ENCODE measurements around the gene B3GALT5. TPM values are rescaled to one million over a fixed set of nuclear protein-coding genes. Genes with fewer than 3 reads are reported as not detected.

The B3GALT5 gene
- total RNA-seq, 1 donor from 2014 or later = not detected

DNA sequence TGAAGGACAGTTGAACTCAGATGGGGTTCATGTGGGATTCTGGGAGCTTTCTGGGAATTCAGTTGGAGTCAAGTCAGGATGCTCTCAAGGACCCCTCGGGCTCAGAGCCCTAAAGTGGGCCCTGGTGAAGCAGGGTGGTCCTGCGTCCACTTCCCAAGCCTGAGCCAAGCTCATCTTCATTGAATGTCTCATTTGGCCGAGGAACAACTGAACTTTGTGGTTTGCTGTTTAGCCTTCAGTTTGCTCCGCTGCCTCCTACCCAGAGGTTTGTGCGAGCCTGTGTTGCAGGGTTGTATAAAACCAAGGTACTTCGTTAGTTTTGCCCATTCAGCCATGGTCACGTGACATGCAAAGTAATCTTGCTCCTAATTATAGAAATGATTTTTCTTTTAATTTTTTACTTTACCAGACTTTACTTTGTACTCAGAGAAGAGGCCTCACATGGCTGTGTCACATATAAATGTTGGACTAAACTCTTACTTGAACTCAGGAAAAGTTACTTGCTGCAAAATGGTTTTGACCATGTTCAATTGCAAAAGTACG lies 49.7 kb downstream of the B3GALT5 start:
- TF ChIP-seq, protein P1, sequence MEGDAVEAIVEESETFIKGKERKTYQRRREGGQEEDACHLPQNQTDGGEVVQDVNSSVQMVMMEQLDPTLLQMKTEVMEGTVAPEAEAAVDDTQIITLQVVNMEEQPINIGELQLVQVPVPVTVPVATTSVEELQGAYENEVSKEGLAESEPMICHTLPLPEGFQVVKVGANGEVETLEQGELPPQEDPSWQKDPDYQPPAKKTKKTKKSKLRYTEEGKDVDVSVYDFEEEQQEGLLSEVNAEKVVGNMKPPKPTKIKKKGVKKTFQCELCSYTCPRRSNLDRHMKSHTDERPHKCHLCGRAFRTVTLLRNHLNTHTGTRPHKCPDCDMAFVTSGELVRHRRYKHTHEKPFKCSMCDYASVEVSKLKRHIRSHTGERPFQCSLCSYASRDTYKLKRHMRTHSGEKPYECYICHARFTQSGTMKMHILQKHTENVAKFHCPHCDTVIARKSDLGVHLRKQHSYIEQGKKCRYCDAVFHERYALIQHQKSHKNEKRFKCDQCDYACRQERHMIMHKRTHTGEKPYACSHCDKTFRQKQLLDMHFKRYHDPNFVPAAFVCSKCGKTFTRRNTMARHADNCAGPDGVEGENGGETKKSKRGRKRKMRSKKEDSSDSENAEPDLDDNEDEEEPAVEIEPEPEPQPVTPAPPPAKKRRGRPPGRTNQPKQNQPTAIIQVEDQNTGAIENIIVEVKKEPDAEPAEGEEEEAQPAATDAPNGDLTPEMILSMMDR (IDR thresholded peaks at IDR 0.05) = no peak
- DNase-seq (ENCODE audit: low spot score) = no peak
- H3K4me3 Mint-ChIP-seq (ENCODE audit: unreplicated experiment) = no peak overlapping the region
- H3K27me3 Mint-ChIP-seq (ENCODE audit: low read depth) = peaks cover 9% of the 10 kb centered on the region
- H3K4me1 Mint-ChIP-seq (ENCODE audit: low read depth) = peaks cover 9% of the 10 kb centered on the region
- H3K27ac Mint-ChIP-seq (ENCODE audit: unreplicated experiment) = no peak overlapping the region
- H3K9me3 Mint-ChIP-seq (ENCODE audit: low read depth) = peaks cover 2% of the 10 kb centered on the region
- H3K36me3 Mint-ChIP-seq (ENCODE audit: low read depth) = peaks cover 2% of the 10 kb centered on the region

DNA sequence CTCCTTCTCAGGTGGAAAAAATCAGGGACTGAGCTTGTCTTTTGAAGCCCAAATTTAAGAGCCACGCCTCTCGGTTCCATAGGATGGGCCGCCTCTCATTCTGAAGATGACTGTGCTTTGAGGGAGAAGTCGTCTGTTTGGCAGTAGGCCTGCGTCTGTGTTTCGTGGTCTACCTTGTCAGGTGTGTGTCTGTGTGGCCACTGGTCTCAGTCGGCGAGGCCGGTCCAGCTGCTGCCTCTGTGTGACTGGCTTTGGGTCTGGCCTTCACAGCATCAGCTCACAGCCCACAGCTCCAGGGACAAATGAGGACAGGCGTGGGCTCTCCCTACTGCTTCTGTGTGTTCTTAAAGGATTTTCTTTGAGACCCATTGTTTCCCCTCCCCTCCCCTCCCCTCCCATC lies 50.3 kb downstream of the B3GALT5 start:
- Mint-ChIP-seq H3K27ac (ENCODE audit: unreplicated experiment) (no peak overlapping the region), H3K36me3 (ENCODE audit: low read depth) (peaks cover 2% of the 10 kb centered on the region), H3K9me3 (ENCODE audit: low read depth) (peaks cover 2% of the 10 kb centered on the region), H3K27me3 (ENCODE audit: low read depth) (peaks cover 9% of the 10 kb centered on the region), H3K4me1 (ENCODE audit: low read depth) (peaks cover 9% of the 10 kb centered on the region), H3K4me3 (ENCODE audit: unreplicated experiment) (no peak overlapping the region)
- DNase-seq (ENCODE audit: low spot score) = no peak
- TF ChIP-seq, protein P1 (IDR thresholded peaks at IDR 0.05) = no peak

DNA sequence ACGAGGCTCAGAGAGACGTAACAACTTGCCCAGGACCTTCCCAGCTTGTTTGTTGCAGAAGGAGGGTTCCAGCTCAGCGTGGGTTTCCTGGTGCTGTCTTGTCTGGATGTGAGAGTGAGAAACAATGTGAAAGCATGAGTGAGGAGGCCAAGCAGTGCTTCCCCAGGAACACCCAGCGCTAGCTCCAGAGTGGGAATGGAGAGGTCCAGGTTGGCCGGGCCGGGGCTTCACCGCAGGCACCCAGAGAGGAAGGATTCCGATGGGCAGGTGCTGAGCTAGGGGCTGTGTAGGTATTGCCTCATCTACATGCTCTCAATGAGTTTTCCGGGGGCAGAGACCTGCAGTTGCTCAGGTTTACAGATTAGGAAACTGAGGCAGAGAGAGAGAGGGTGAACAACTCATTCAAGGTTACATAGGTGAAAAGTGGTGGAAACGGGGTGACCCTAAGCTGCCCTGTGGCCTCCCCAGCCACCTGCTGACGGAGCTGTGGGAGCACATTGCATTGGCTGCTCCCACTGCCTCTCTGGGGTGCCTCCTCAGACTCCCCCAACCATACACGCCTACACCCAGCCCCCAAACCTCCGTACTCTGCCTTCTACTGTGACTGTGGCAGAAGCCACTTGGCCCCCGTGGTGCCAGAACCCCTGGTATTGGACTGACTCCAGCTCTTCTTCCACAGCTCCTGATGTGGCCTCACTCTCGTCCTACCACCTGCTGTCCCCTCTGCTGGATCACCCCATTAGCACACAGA lies 51.2 kb downstream of the B3GALT5 start:
- TF ChIP-seq, protein P1 (IDR thresholded peaks at IDR 0.05) = no peak
- Mint-ChIP-seq H3K4me1 (ENCODE audit: low read depth) (peaks cover 9% of the 10 kb centered on the region), H3K27ac (ENCODE audit: unreplicated experiment) (no peak overlapping the region), H3K36me3 (ENCODE audit: low read depth) (peaks cover 2% of the 10 kb centered on the region), H3K4me3 (ENCODE audit: unreplicated experiment) (no peak overlapping the region), H3K27me3 (ENCODE audit: low read depth) (peaks cover 9% of the 10 kb centered on the region), H3K9me3 (ENCODE audit: low read depth) (peaks cover 2% of the 10 kb centered on the region)
- DNase-seq (ENCODE audit: low spot score) = no peak

DNA sequence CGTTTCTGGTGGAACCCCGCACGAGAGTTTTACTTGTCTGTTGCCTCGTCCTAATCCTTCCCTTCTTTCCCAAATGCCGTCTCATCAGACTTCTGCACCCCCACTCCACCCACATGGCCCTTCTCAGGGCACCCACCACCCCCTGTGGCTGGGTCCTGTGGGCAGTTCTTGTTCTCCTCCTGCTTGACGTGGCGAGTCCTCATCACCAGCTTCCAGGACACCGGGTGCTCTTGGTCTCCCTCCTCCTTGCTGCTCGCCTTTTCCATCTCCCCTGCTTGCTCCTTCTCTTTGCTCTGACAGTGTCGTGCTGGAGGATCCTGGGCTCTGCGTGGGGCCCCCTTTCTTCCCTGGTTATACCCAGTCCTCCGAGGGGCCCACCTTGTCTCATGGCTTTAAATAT lies 51.8 kb downstream of the B3GALT5 start:
- Mint-ChIP-seq H3K9me3 (ENCODE audit: low read depth) (peaks cover 2% of the 10 kb centered on the region), H3K4me3 (ENCODE audit: unreplicated experiment) (no peak overlapping the region), H3K4me1 (ENCODE audit: low read depth) (peaks cover 9% of the 10 kb centered on the region), H3K27ac (ENCODE audit: unreplicated experiment) (no peak overlapping the region), H3K36me3 (ENCODE audit: low read depth) (peaks cover 2% of the 10 kb centered on the region), H3K27me3 (ENCODE audit: low read depth) (peaks cover 9% of the 10 kb centered on the region)
- TF ChIP-seq, protein P1 (IDR thresholded peaks at IDR 0.05) = no peak
- no peak for DNase-seq (ENCODE audit: low spot score)

DNA sequence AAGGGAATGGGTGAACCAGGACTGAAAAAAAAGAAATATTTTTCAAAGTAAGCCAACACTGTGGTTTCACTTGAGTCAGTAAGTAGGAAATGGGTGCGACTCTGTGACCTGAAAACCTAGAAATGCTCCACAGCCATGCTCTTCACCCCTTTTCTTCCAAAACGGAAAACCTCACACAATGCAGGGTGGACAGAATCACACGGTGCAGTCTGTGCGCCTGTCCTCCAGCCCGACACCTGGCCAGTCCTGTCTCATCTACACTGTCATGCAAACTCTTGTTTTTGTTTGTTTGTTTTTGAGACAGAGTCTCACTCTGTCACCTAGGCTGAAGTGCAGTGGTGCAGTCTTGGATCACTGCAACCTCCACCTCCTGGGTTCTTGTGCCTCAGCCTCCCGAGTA lies 53.3 kb downstream of the B3GALT5 start:
- Mint-ChIP-seq H3K4me3 (ENCODE audit: unreplicated experiment) (no peak overlapping the region), H3K36me3 (ENCODE audit: low read depth) (peaks cover 2% of the 10 kb centered on the region), H3K27me3 (ENCODE audit: low read depth) (peaks cover 9% of the 10 kb centered on the region), H3K9me3 (ENCODE audit: low read depth) (no peaks in the 10 kb centered on the region), H3K27ac (ENCODE audit: unreplicated experiment) (no peak overlapping the region), H3K4me1 (ENCODE audit: low read depth) (no peaks in the 10 kb centered on the region)
- TF ChIP-seq, protein P1 (IDR thresholded peaks at IDR 0.05) = no peak
- no peak for DNase-seq (ENCODE audit: low spot score)
